SK-N-MC (cell line): Measurements from ENCODE around the gene ANK2.

Experiments used
- DNase-seq: peaks from one replicate; pipeline ENCODE4 v3.0.0-alpha.2; 2011; ENCODE audit warnings: low read depth, low spot score
- H3K27ac ChIP-seq: fragments of 200-600 bp; sonication (generic); 2 replicates; pipeline ENCODE4 v1.5.1; 2016; ENCODE audit warnings: mixed run types
- H3K36me3 ChIP-seq: fragments of 200-600 bp; sonication (generic); 2 replicates; pipeline ENCODE4 v1.6.1; 2017; ENCODE audit warnings: antibody characterized with exemption, low read length, mixed read lengths; ENCODE audit not compliant: insufficient read depth
- H3K4me3 ChIP-seq: fragments of 200-600 bp; sonication (generic); 2 replicates; pipeline ENCODE4 v1.5.1; 2016
- H3K9ac ChIP-seq: fragments of 200-600 bp; sonication (generic); 2 replicates; pipeline ENCODE4 v1.8.0; 2017; ENCODE audit warnings: mixed run types, mixed read lengths; ENCODE audit not compliant: insufficient read length
- H3K9me3 ChIP-seq: fragments of 200-600 bp; sonication (generic); 2 replicates; pipeline ENCODE4 v1.6.1; 2017; ENCODE audit warnings: low read depth, mild to moderate bottlenecking, antibody characterized with exemption, low read length, moderate library complexity, mixed read lengths
- EZH2 ChIP-seq: fragments of 200-600 bp; sonication (generic); IDR thresholded peaks from one replicate; pipeline ENCODE4 v1.6.1; 2017; ENCODE audit warnings: antibody characterized with exemption
- FOXP2 ChIP-seq: optimal IDR thresholded peaks from 2 replicates; pipeline ENCODE3; 2011; ENCODE audit warnings: mild to moderate bottlenecking, moderate library complexity; ENCODE audit not compliant: insufficient read depth; ENCODE audit errors: extremely low read length, control extremely low read depth
- POLR2AphosphoS5 ChIP-seq: IDR thresholded peaks from 2 replicates; pipeline ENCODE4 v1.6.1; 2012; ENCODE audit warnings: mild to moderate bottlenecking, low read depth, low read length, borderline replicate concordance

The ANK2 gene

DNA sequence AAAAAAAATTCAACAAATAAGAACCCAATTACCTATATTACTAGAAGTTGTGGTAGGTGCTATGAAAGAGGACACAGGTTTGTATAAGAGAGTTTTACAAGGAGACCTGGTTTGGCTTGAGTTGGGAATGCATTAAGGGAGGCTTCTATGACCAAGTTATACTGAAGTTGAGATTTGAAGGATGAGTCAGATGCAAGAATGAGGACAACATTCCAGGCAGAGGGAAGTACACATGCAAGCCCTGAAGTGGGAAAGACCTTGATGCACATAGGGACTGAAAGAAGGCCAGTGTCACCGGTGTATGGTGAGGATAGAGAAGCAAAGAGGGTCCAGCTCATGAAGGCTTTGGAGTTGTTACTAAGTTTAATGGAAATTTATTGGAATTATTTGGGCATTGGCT is 52.2 kb downstream of the ANK2 start:
- Histone ChIP-seq H3K27ac (no peak overlapping the region), H3K9me3 (no peaks in the 10 kb centered on the region), H3K9ac (no peak overlapping the region), H3K36me3 (no peaks in the 10 kb centered on the region), H3K4me3 (no peak overlapping the region)
- no peak for TF ChIP-seq POLR2AphosphoS5
- no peak for TF ChIP-seq FOXP2
- no peak for TF ChIP-seq EZH2
- DNase-seq: no peak

DNA sequence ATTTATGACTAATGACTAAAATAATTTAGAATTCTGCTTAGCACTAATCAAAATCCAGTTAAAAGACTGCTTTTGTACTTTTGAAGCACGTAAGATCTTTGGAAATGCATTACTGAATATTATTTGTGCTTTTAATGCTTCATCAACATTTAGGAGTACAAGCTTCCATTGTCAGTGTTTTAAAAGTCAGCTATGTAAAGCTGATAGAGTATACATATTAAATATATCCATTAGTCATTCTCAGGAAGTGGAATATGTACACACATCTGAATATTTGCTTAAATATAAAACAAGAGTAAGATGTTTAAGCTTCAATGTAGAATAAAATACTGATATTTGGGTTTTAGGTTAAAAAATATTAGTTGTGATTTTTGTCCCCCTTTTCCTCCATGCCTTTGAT is 54.1 kb downstream of the ANK2 start:
- no peak for DNase-seq
- Histone ChIP-seq H3K9me3 (no peaks in the 10 kb centered on the region), H3K4me3 (no peak overlapping the region), H3K27ac (no peak overlapping the region), H3K36me3 (no peaks in the 10 kb centered on the region), H3K9ac (no peak overlapping the region)
- no peak for TF ChIP-seq FOXP2

DNA sequence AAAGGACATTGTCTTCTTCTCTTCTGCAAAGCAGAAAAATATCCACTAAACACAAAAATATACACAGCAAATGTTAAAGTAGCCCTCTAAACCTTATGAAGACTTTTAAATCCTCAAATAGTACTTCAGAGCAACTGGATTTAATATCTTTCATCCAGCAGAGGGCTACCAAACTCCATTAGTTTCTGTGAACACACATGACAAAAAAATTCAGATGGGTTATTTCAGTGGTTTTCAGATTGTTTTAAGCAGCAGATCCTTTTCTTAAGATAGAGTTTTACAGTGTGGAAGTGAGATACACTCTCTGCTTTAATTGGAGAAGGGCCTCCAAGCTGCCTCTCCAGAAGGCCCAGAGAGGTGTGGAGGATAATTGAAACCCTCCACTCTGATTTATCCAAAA is 56.7 kb downstream of the ANK2 start:
- H3K9ac ChIP-seq: no peak overlapping the region
- no peak overlapping the region for H3K27ac ChIP-seq
- no peaks in the 10 kb centered on the region for H3K36me3 ChIP-seq
- no peak for TF ChIP-seq POLR2AphosphoS5
- TF ChIP-seq EZH2: no peak
- TF ChIP-seq FOXP2: no peak
- H3K9me3 ChIP-seq: no peaks in the 10 kb centered on the region
- DNase-seq: peak; percentile 22
- no peak overlapping the region for H3K4me3 ChIP-seq

DNA sequence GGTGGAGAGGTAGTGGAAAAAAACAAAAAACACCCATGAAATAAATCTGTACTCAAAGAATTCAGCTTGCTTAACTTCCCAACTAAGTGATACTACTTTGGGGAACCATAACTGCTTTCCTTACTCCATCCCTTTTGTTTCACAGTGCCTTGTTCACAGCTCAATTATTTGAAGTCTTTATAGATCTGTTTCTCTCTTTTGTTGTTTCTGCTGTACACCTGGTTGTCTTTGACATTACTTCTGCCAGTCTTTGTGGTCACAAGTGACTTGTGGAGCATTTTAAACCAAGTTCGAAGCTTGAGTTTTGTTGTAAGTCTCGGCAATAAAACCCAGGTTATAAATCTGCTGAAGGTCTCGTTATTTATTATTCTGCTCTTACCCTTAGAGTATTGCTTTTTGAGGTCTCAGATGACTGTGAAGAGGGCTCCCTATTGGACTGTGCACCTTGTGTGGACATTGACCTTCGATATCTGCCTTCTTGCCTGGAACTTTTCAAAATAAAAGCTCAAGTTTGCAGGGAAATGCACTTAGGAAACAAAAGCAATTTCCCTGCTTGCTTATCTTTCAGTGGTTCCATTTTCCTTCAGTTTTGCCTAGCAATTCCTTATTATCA is 59.8 kb downstream of the ANK2 start:
- Histone ChIP-seq H3K36me3 (no peaks in the 10 kb centered on the region), H3K27ac (no peak overlapping the region), H3K9ac (no peak overlapping the region), H3K4me3 (no peak overlapping the region), H3K9me3 (no peaks in the 10 kb centered on the region)
- no peak for DNase-seq
- TF ChIP-seq POLR2AphosphoS5 (no peak), EZH2 (no peak), FOXP2 (no peak)

DNA sequence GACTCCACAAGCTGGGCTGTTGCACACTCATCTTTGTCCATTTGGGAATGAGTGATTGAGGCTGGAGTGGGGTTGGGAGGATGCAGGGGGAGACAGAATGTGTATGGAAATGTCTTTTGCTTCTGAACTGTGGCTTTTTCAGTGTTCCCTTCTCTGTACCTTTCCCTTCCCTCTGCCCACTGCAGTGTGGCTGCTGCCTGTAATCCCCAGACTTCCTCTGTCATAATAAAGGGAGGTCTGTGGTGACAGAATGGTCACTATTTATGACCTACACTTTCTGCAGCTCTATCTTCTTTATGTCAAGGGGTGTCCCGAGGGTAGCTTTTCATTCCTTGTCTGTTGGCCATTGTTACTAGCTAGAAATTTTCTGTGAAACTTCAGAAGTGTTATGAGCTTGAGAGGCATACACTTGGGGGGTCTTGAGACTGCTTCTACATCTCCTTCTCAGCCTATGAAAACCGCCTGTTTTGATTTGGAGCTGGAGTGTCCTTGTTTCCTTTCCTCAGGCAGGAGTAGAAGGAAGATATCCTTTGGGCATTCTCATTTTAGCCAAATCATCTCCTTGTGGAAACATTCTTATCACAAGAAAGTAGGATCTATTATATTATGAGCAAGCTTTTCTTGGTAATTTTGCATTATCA is 63.0 kb downstream of the ANK2 start:
- no peaks in the 10 kb centered on the region for H3K36me3 ChIP-seq
- no peak overlapping the region for H3K4me3 ChIP-seq
- no peak for TF ChIP-seq POLR2AphosphoS5
- no peak for TF ChIP-seq FOXP2
- TF ChIP-seq EZH2: no peak
- no peaks in the 10 kb centered on the region for H3K9me3 ChIP-seq
- DNase-seq: no peak
- no peak overlapping the region for H3K9ac ChIP-seq
- no peak overlapping the region for H3K27ac ChIP-seq

DNA sequence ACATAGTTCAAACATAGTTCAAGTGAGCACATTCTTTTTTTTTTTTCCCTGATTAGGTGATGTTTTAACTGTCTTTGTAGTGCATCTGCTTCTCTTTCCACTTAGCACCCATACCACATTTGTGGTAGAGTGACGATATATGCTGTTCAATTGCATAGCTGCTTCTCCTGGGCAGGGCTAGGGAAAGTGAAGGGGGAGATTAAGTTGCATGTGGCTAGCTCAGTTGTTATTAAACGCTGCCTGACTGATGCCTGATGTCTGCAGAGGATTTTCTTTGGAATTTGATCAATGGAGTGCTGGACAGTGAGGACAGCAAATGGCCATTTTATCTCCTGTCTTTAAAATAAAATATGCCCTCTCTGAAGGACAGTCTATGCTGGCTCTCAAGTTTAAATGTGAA is 63.7 kb downstream of the ANK2 start:
- H3K4me3 ChIP-seq: no peak overlapping the region
- H3K9ac ChIP-seq: no peak overlapping the region
- no peak for TF ChIP-seq FOXP2
- H3K36me3 ChIP-seq: no peaks in the 10 kb centered on the region
- no peaks in the 10 kb centered on the region for H3K9me3 ChIP-seq
- DNase-seq: no peak
- H3K27ac ChIP-seq: no peak overlapping the region

DNA sequence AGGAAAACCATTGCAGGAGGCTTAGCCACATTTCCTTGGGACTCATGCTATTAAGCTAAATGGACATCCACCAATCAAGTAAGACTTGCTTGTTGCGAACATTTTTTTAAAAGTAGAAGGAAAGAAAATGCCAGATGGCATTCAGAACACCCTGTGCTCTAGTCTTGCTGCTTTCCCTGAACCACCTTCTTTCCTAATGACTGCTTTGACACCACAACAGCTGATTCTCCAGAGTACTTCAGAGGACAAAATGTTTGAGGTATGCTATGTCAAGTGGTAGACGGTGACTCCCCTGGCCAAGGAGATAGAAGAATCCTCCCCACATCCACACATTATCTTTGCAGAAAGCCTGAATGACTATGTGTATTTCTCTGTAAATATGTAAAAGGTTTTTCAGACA is 65.4 kb downstream of the ANK2 start:
- no peak for DNase-seq
- H3K27ac ChIP-seq: no peak overlapping the region
- no peaks in the 10 kb centered on the region for H3K36me3 ChIP-seq
- no peak overlapping the region for H3K4me3 ChIP-seq
- no peak overlapping the region for H3K9ac ChIP-seq
- no peaks in the 10 kb centered on the region for H3K9me3 ChIP-seq
- TF ChIP-seq FOXP2 (no peak), POLR2AphosphoS5 (no peak), EZH2 (no peak)

DNA sequence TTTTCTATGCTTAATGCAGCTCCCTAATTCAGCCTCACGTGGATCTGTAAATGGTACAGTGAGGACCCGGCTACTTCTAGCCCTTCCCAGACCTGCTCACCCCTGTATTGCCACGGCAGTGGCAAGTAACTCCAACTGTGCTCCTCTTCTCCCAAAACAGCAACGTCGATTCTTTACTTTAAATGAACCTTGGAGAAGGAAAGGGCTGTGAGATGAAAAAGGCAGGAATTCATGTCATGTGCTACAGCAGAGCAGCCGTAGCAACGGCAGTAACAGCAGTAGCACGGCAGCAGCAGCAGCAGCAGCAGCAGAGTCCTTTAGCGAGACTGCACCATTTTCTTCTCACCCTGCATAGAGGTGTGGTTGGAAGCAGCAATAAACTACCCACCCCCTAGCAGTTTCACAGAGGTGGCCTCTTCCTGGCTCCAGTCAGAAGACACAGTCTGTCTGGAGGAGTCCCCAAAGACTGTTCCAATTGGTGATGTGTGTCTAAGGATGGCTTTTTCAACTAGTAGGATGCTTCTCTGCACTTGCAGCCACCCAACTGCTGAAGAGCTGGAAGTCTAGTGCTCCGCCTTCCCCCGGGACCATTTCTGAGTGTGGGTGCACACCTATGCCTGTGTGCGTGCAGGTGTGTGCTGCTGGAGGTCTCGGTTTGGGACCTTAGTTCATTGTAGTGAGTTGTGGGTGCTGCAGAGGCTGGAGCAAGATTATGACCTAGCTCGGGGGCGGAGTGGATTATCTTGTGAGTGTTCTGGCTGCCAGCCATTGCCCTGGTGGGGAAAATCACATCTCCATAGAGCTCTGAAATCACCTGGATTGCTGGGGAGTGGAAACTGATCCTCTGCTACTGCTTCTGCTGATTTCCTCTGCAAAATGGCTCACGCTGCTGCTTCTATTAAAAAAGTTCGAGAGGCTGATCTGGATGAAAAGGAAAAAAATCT is 67.2 kb downstream of the ANK2 start:
- no peak overlapping the region for H3K9ac ChIP-seq
- TF ChIP-seq EZH2: no peak
- TF ChIP-seq POLR2AphosphoS5: no peak
- H3K4me3 ChIP-seq: no peak overlapping the region
- H3K9me3 ChIP-seq: no peaks in the 10 kb centered on the region
- no peak overlapping the region for H3K27ac ChIP-seq
- DNase-seq: no peak
- no peaks in the 10 kb centered on the region for H3K36me3 ChIP-seq
